IMR-90 (cell line): ENCODE results near the gene C13orf46. TPM values are rescaled to one million over a fixed set of nuclear protein-coding genes. Genes with fewer than 3 reads are reported as not detected.

Experiments used
- ATAC-seq: fragments of 200-7000 bp; cut with Tn5 transposase; 2 replicates; pipeline ENCODE4 v1.9.1; 2020; ENCODE audit warnings: low read depth, mild to moderate bottlenecking, moderate library complexity
- BruUV-seq: library from RNA; stranded (reverse); fragments of 400-500 nt; replicated peaks from 2 replicates; lab custom pipeline; 2021; lab: Mats Ljungman, UMichigan
- CTCF ChIA-PET: fragments of 300-600 bp; formaldehyde crosslinking; extraction: SDS; loops from one replicate; lab custom pipeline; 2021; ENCODE audit warnings: antibody characterized with exemption; lab: Yijun Ruan, JAX
- POLR2A ChIA-PET: fragments of 300-600 bp; sonication (Branson Sonifier 250); formaldehyde crosslinking; loops from one replicate; lab custom pipeline; 2022; ENCODE audit warnings: antibody characterized with exemption; ENCODE audit not compliant: unreplicated experiment; lab: Charles Lee
- DNase-seq: peaks from one replicate; pipeline ENCODE4 v3.0.0; 2013
- H2AFZ ChIP-seq: replicated peaks from 2 replicates; pipeline ENCODE3; 2013; ENCODE audit warnings: low read length, mild to moderate bottlenecking; ENCODE audit not compliant: poor library complexity
- H2AK5ac ChIP-seq: 2 replicates; pipeline ENCODE4 v1.6.1; 2013; ENCODE audit warnings: low read depth, low read length, inconsistent platforms
- H2AK9ac ChIP-seq: replicated peaks from 2 replicates; pipeline ENCODE3; 2013; ENCODE audit warnings: mild to moderate bottlenecking, low read depth, low read length, moderate library complexity; ENCODE audit not compliant: poor library complexity
- H2BK120ac ChIP-seq: 2 replicates; pipeline ENCODE4 v1.6.1; 2013; ENCODE audit warnings: low read depth, low read length, inconsistent platforms
- H2BK15ac ChIP-seq: 3 replicates; pipeline ENCODE4 v1.6.1; 2013; ENCODE audit warnings: low read depth, low read length, inconsistent platforms
- H2BK20ac ChIP-seq: 2 replicates; pipeline ENCODE4 v1.6.1; 2013; ENCODE audit warnings: low read depth, mild to moderate bottlenecking, inconsistent platforms, low read length, moderate library complexity
- H2BK5ac ChIP-seq: 2 replicates; pipeline ENCODE4 v1.6.1; 2013; ENCODE audit warnings: mild to moderate bottlenecking, low read depth, low read length, inconsistent platforms; ENCODE audit not compliant: poor library complexity, severe bottlenecking
- H3K14ac ChIP-seq: replicated peaks from 2 replicates; pipeline ENCODE4 v1.6.1; 2013; ENCODE audit warnings: low read depth, low read length, inconsistent platforms
- H3K18ac ChIP-seq: 2 replicates; pipeline ENCODE4 v1.6.1; 2013; ENCODE audit warnings: low read depth, low read length, control low read depth
- H3K23ac ChIP-seq: 2 replicates; pipeline ENCODE4 v1.6.1; 2013; ENCODE audit warnings: low read depth, low read length, inconsistent platforms
- H3K27ac ChIP-seq: 2 replicates; pipeline ENCODE4 v1.5.1; 2013; ENCODE audit warnings: mild to moderate bottlenecking, control low read depth, low read length; ENCODE audit not compliant: insufficient read depth
- H3K27me3 ChIP-seq: 2 replicates; pipeline ENCODE4 v1.6.1; 2013; ENCODE audit warnings: low read length; ENCODE audit not compliant: control insufficient read depth, insufficient read depth
- H3K36me3 ChIP-seq: 2 replicates; pipeline ENCODE4 v1.6.1; 2013; ENCODE audit warnings: low read length, mixed read lengths; ENCODE audit not compliant: control insufficient read depth, insufficient read depth
- H3K4ac ChIP-seq: 2 replicates; pipeline ENCODE4 v1.6.1; 2013; ENCODE audit warnings: low read depth, low read length, inconsistent platforms
- H3K4me1 ChIP-seq: 2 replicates; pipeline ENCODE4 v1.6.1; 2013; ENCODE audit warnings: low read length, mixed read lengths; ENCODE audit not compliant: control insufficient read depth, insufficient read depth
- H3K4me2 ChIP-seq: 2 replicates; pipeline ENCODE4 v1.6.1; 2013; ENCODE audit warnings: low read depth, mild to moderate bottlenecking, control low read depth, low read length, moderate library complexity
- H3K4me3 ChIP-seq: 2 replicates; pipeline ENCODE4 v1.5.1; 2013; ENCODE audit warnings: low read depth, mild to moderate bottlenecking, control low read depth, low read length, moderate library complexity; ENCODE audit not compliant: insufficient read depth
- H3K56ac ChIP-seq: 2 replicates; pipeline ENCODE4 v1.6.1; 2013; ENCODE audit warnings: low read length, inconsistent platforms; ENCODE audit not compliant: insufficient read depth; ENCODE audit errors: extremely low read depth
- H3K79me1 ChIP-seq, 2 experiments: 2 replicates each; pipeline ENCODE4 v1.6.1; 2013; ENCODE audit warnings: low read length in 2 of 2, inconsistent platforms in 1 of 2, low read depth in 1 of 2
- H3K9ac ChIP-seq: 2 replicates; pipeline ENCODE4 v1.6.1; 2013; ENCODE audit warnings: low read depth, low read length, control low read depth
- H3K9me1 ChIP-seq: 2 replicates; pipeline ENCODE4 v1.6.1; 2013; ENCODE audit warnings: low read length, inconsistent platforms; ENCODE audit not compliant: insufficient read depth
- H3K9me3 ChIP-seq: 2 replicates; pipeline ENCODE4 v1.6.1; 2013; ENCODE audit warnings: low read length; ENCODE audit not compliant: control insufficient read depth, insufficient read depth
- H4K20me1 ChIP-seq: 2 replicates; pipeline ENCODE4 v1.6.1; 2013; ENCODE audit warnings: low read length, inconsistent platforms; ENCODE audit not compliant: insufficient read depth
- H4K5ac ChIP-seq: 2 replicates; pipeline ENCODE4 v1.6.1; 2013; ENCODE audit warnings: mild to moderate bottlenecking, low read depth, low read length, control low read depth
- H4K8ac ChIP-seq, 2 experiments: 2 replicates each; pipeline ENCODE4 v1.6.1; 2013; ENCODE audit warnings: low read depth in 2 of 2, low read length in 2 of 2, control low read depth in 1 of 2, inconsistent platforms in 1 of 2
- H4K91ac ChIP-seq: 2 replicates; pipeline ENCODE4 v1.6.1; 2013; ENCODE audit warnings: low read depth, low read length, inconsistent platforms; ENCODE audit not compliant: insufficient read depth
- CHD1 ChIP-seq: IDR thresholded peaks from 2 replicates; pipeline ENCODE4 v1.6.1; 2012; ENCODE audit warnings: low read depth, low read length, improper control_type of control experiment
- MAFK ChIP-seq: IDR thresholded peaks from 2 replicates; pipeline ENCODE4 v1.6.1; 2012; ENCODE audit warnings: low read depth, low read length, improper control_type of control experiment
- MAZ ChIP-seq: IDR thresholded peaks from 2 replicates; pipeline ENCODE4 v1.6.1; 2012; ENCODE audit warnings: low read depth, mild to moderate bottlenecking, low read length, improper control_type of control experiment, moderate library complexity, borderline replicate concordance
- NFE2L2 ChIP-seq: fragments of 150-350 bp; IDR thresholded peaks from 2 replicates; pipeline ENCODE4 v1.6.1; 2016; ENCODE audit warnings: low read depth, mild to moderate bottlenecking, low read length
- RCOR1 ChIP-seq: IDR thresholded peaks from 2 replicates; pipeline ENCODE4 v1.6.1; 2012; ENCODE audit warnings: mild to moderate bottlenecking, low read length, improper control_type of control experiment; ENCODE audit not compliant: insufficient replicate concordance
- SMC3 ChIP-seq: fragments of 150-350 bp; IDR thresholded peaks from 2 replicates; pipeline ENCODE4 v1.6.1; 2016; ENCODE audit warnings: low read depth, mild to moderate bottlenecking, antibody characterized with exemption, low read length, moderate library complexity
- USF2 ChIP-seq: fragments of 150-350 bp; IDR thresholded peaks from 2 replicates; pipeline ENCODE4 v1.6.1; 2017; ENCODE audit warnings: mild to moderate bottlenecking, antibody characterized with exemption, low read length, low read depth
- WGBS, 2 experiments: methylation state at CpG; one replicate each; pipeline versions ENCODE4 v1.1.5 to v1.1.7; 2013; ENCODE audit warnings: missing lambda C conversion rate in 2 of 2; ENCODE audit not compliant: insufficient read length in 1 of 2; ENCODE audit errors: extremely low coverage in 2 of 2; 5-methylcytosine and 5-hydroxymethylcytosine counted together
- dilution Hi-C: fragments of 300-500 bp; cut with HindIII; formaldehyde crosslinking; loops from one replicate; pipeline ENCODE4 v1.14.3; 2018; ENCODE audit warnings: low sequenced_read_pairs; ENCODE audit not compliant: unreplicated experiment
- in situ Hi-C: fragments of 300-500 bp; cut with MboI; formaldehyde crosslinking; loops from 3 replicates; pipeline ENCODE4 v1.14.3; 2019; ENCODE audit warnings: low sequenced_read_pairs, inconsistent platforms, mixed read lengths
- intact Hi-C: fragments of 100-400 bp; cut with micrococcal nuclease; formaldehyde crosslinking; loops from 2 replicates; pipeline ENCODE4 v1.10.0; 2022
- polyA plus RNA-seq, 3 experiments: library from polyadenylated mRNA; depleted of rRNA; stranded (reverse); fragments of >200 nt; gene quantifications; 2 replicates each; pipeline ENCODE4 v1.2.3, GENCODE V29; 2012; ENCODE audit warnings: low replicate concordance in 1 of 3
- total RNA-seq: library from RNA; depleted of rRNA; stranded (reverse); fragments of >200 nt; gene quantifications from 2 replicates; pipeline ENCODE4 v1.2.3, GENCODE V29; 2012

Gene C13orf46
- total and polyA plus RNA-seq, 2 of the 4 experiments (the other 2 are of a cell fraction), result under 0.01 to 2.1 TPM

- TF ChIP-seq NFE2L2, result no peak
These were observed 22.4 kb upstream of the C13orf46 start (continued) for GRCh38 chr13:113996081-113996911.

DNA sequence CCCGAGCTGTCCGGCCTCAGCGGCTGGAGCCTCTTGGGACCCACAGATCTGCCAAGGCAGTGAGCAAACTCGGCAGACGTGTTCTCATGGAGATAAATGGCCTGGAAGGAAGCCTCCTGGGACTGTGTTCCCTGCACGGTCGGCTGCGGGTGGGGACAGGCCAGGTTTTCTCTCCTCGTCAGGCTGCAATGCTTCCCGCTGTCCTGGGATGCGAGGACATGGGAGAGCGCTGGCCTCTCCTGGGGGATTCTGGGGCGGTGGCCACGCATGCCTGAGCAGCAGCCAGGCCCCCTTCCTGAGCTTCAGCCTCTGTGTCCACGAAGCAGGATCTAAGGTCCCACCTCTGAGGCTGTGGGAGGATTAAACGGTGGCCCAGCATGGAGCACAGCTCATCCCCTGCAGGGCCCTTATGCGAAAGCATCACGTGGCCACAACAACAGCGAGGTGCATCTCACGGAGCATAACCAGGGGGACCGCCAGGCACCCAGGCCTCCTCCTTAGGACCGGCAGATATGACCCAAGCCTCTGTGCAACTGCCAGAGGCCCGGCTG, 21.2 kb upstream of the C13orf46 start:
- peaks cover 10% of the 10 kb centered on the region for H3K9me1 ChIP-seq
- ChIA-PET POLR2A (no interaction called here), CTCF (no interaction called here)
- no peak overlapping the region for H2BK120ac ChIP-seq
- H3K9me3 ChIP-seq, result no peaks in the 10 kb centered on the region
- H3K79me1 ChIP-seq, result peaks cover 16 to 54% of the 10 kb centered on the region in 2 experiments
- no peak overlapping the region for H4K8ac ChIP-seq
- peaks cover 65% of the 10 kb centered on the region for H3K36me3 ChIP-seq
- no peaks in the 10 kb centered on the region for H3K27me3 ChIP-seq
- H3K23ac ChIP-seq, result no peak overlapping the region
- no peak overlapping the region for H2AFZ ChIP-seq
- no peak overlapping the region for H2BK5ac ChIP-seq
- H3K18ac ChIP-seq, result no peak overlapping the region
- H4K91ac ChIP-seq, result no peak overlapping the region
- no peak for DNase-seq
- no peak overlapping the region for H3K4ac ChIP-seq
- H3K27ac ChIP-seq, result no peak overlapping the region
- no peak overlapping the region for H2BK20ac ChIP-seq
- no peak overlapping the region for H3K9ac ChIP-seq
- H2AK9ac ChIP-seq, result no peak overlapping the region
- H3K4me1 ChIP-seq, result peaks cover 7% of the 10 kb centered on the region
- H3K56ac ChIP-seq, result no peak overlapping the region
- in situ Hi-C loops (no loop called here), dilution Hi-C loops (no loop called here), intact Hi-C loops (no loop called here)
- no peak overlapping the region for H3K14ac ChIP-seq
- no peak overlapping the region for H2BK15ac ChIP-seq
- 78% methylated on average over 12 of the region's 23 CpGs; no CpG with 5 or more reads in 1 of the 2 experiments for WGBS, 2 experiments
- TF ChIP-seq MAFK, result no peak
- no peak for TF ChIP-seq RCOR1
- no peak for TF ChIP-seq CHD1
- no peak for TF ChIP-seq MAZ
- no peak for TF ChIP-seq USF2
- TF ChIP-seq SMC3, result no peak
- peaks cover 23% of the 10 kb centered on the region for H4K20me1 ChIP-seq
- H4K5ac ChIP-seq, result no peak overlapping the region
- H3K4me3 ChIP-seq, result no peak overlapping the region
- ATAC-seq, result no peak
- H3K4me2 ChIP-seq, result no peak overlapping the region
- no peak overlapping the region for H2AK5ac ChIP-seq
- no TSS peak for BruUV-seq
